Activated naive CD4-positive, alpha-beta T cell treated with anti-CD3 and anti-CD28 coated beads, Interleukin-2, amount 10 ng/mL, durations not matched to agents 7 days and 5 days (primary cell): ENCODE measurements around the gene CTBP2.

Experiments
- CTCF ChIA-PET: fragments of 350-600 bp; sonication (Branson Sonifier 250); formaldehyde crosslinking; loops from one replicate; lab custom pipeline; 2021; ENCODE audit warnings: antibody characterized with exemption; lab: Charles Lee
- DNase-seq: peaks from one replicate; pipeline ENCODE4 v3.0.0-alpha.2; 2020
- H3K27ac Mint-ChIP-seq: one replicate; pipeline ENCODE4 v1.8.0; 2021; ENCODE audit warnings: mild to moderate bottlenecking, moderate library complexity, mixed read lengths
- H3K27me3 Mint-ChIP-seq: one replicate; pipeline ENCODE4 v1.8.0; 2021; ENCODE audit warnings: mild to moderate bottlenecking, mixed read lengths
- H3K36me3 Mint-ChIP-seq: one replicate; pipeline ENCODE4 v1.8.0; 2021; ENCODE audit warnings: mixed read lengths
- H3K4me1 Mint-ChIP-seq: one replicate; pipeline ENCODE4 v1.8.0; 2021; ENCODE audit warnings: mixed read lengths
- H3K4me3 Mint-ChIP-seq: one replicate; pipeline ENCODE4 v1.8.0; 2021; ENCODE audit warnings: mild to moderate bottlenecking, moderate library complexity, mixed read lengths
- H3K9me3 Mint-ChIP-seq: one replicate; pipeline ENCODE4 v1.8.0; 2021; ENCODE audit warnings: mixed read lengths

CTBP2 gene

DNA sequence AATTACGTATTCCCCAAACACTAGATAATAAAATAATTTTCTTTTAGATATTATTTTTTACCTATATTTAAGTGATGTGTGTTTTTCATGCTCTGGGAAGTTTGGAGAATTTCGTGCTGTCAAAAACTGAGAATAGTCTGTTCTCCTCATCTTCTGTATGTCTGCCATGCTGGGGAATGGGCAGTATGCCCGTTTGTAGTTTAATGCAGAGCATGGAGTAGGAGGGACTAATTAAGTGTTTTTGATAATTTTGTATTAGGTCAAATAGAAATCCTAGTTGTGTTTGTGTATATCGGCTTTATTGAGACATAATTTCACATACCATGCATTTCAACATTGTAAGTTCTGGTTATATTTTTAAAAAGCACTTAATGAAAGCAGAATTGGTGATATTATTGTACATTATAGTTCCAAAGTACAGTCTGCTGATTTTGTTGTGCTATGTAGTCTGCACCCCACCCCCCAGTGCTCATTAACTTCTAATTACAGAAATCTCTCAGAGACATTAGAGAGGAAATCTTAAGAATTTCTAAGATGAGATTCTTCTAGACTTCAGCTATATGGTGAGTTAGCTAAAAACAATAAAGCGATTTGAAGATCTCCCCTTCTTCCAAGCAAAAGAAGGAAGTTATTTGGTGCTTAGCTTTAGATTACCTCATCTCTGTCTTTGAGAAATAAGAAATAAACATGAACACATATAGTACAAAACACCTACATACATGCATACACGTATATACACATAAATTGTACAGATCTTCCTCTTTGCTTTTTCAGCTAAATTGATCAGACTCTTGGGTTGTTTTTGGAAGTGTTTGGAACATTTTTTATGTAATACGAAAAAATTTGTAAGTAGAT is 196.3 kb downstream of the CTBP2 start:
- CTCF ChIA-PET, result no interaction called here
- Mint-ChIP-seq H3K36me3 (peaks cover 20% of the 10 kb centered on the region), H3K27ac (no peak overlapping the region), H3K9me3 (no peaks in the 10 kb centered on the region), H3K27me3 (no peaks in the 10 kb centered on the region), H3K4me3 (no peak overlapping the region), H3K4me1 (peaks cover 13% of the 10 kb centered on the region)
- no peak for DNase-seq

DNA sequence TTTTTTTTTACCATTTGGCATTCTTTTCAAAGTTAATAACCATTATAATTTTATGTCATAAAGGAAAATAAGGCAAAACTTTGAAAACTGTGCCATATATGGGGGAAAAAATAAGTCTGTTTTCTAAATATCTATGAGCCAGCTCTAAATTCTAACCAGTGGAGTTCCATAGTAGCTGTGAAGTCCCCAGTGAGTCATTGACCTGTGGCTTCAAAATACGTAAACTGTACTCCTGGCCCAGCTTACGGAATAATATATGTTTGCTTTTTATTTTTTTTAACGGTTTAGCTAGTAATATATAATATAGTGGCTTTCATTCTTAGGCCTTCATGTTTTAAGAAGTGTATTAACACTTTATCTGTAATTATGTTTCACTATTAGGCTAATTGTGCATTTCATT is 197.9 kb downstream of the CTBP2 start:
- peaks cover 12% of the 10 kb centered on the region for H3K36me3 Mint-ChIP-seq
- DNase-seq, result no peak
- H3K4me1 Mint-ChIP-seq, result peaks cover 17% of the 10 kb centered on the region
- no peaks in the 10 kb centered on the region for H3K27me3 Mint-ChIP-seq
- CTCF ChIA-PET, result interaction anchor here (1.2 kb wide), 1 partner anchor 15 kb away, joined by 3 read pairs; no protein-coding TSS in a partner anchor
- no peak overlapping the region for H3K4me3 Mint-ChIP-seq
- H3K9me3 Mint-ChIP-seq, result no peaks in the 10 kb centered on the region
- H3K27ac Mint-ChIP-seq, result no peak overlapping the region

DNA sequence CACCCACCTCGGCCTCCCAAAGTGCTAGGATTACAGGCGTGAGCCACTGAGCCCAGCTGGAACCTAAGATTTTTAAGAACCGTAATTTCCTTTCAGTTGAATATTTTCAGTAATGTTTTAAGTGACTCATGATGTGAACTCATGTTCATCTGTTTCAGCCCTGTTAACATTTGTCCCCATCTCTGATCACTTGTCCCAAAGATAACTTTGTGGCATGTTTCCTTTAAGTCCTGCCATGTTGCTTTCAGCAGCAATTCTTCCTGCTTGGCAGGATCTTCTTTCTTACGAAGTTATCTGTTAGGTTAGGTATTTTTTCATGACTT is 199.2 kb downstream of the CTBP2 start:
- Mint-ChIP-seq H3K36me3 (peaks cover 8% of the 10 kb centered on the region), H3K9me3 (no peaks in the 10 kb centered on the region), H3K4me3 (no peak overlapping the region), H3K27ac (peak overlapping the region; percentile 33), H3K4me1 (peaks cover 18% of the 10 kb centered on the region), H3K27me3 (no peaks in the 10 kb centered on the region)
- DNase-seq, result no peak
- CTCF ChIA-PET, result interaction anchor here (0.6 kb wide), 1 partner anchor 431 kb away, joined by 3 read pairs; no protein-coding TSS in a partner anchor

DNA sequence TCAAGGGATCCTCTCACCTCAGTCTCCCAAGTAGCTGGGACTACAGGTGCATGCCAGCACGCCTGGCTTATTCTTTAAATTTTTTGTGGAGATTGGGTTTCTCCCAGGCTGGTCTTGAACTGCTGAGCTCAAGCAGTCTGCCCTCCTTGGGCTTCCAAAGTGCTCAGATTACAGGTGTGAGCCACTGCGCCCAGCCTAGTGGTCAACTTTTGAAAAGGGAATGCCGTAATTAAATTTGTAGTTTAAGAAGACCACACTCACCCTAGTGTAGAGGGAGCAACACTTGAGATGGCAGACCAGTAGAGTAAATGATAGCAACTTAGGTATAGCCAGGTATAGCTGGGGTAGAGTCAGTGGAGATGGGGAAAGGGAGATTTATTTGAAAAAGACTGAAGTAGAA is 200.8 kb downstream of the CTBP2 start:
- Mint-ChIP-seq H3K27me3 (no peaks in the 10 kb centered on the region), H3K9me3 (no peaks in the 10 kb centered on the region), H3K36me3 (peaks cover 8% of the 10 kb centered on the region), H3K4me3 (no peak overlapping the region), H3K27ac (no peak overlapping the region), H3K4me1 (peaks cover 26% of the 10 kb centered on the region)
- CTCF ChIA-PET, result no interaction called here
- DNase-seq, result no peak

DNA sequence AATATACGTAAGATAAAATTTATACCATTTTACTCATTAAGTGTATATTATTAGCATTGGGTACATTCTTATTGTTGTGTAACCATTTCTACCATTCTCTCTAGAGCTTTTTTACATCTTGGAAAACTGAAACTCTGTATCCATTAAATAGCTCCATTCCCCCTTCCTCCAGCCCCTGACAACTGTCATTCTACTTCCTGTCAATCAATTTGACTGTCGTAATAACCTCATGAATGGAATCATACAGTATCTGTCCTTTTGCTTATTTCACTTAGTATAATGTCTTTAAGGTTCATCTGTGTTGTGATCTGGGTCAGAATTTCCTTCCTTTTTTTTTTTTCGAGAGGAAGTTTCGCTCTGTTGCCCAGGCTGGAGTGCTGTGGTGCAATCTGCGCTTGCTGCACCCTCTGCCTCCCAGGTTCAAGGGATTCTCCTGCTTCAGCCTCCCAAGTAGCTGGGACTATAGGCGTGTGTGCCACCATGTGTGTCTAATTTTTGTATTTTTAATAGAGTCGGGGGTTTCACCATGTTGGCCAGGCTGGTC is 202.9 kb downstream of the CTBP2 start:
- no peak overlapping the region for H3K27ac Mint-ChIP-seq
- CTCF ChIA-PET, result interaction anchor here (0.7 kb wide), 1 partner anchor 308 kb away, joined by 3 read pairs; no protein-coding TSS in a partner anchor
- peaks cover 31% of the 10 kb centered on the region for H3K4me1 Mint-ChIP-seq
- H3K36me3 Mint-ChIP-seq, result peaks cover 12% of the 10 kb centered on the region
- no peak for DNase-seq
- no peaks in the 10 kb centered on the region for H3K9me3 Mint-ChIP-seq
- no peak overlapping the region for H3K4me3 Mint-ChIP-seq
- no peaks in the 10 kb centered on the region for H3K27me3 Mint-ChIP-seq

DNA sequence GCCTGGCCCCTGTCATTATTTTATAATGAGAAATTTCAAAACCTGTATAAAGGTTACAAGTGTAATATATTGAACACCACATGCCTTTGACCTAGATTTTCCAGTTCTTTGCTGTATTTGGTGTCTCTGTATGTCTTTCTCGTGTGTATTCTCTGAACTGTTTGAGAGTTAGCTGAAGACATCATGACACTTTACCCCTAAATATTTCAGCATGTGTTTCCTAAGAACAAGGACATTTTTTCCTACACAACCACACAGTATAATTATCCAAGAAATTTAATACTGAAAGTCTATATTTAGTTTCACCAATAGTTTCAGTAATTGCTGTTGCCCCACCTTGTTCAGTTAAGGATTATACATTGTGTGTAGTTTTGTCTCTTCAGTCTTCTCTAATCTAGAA is 203.6 kb downstream of the CTBP2 start:
- Mint-ChIP-seq H3K4me3 (no peak overlapping the region), H3K9me3 (no peaks in the 10 kb centered on the region), H3K4me1 (peaks cover 31% of the 10 kb centered on the region), H3K27me3 (no peaks in the 10 kb centered on the region), H3K36me3 (peaks cover 12% of the 10 kb centered on the region), H3K27ac (no peak overlapping the region)
- DNase-seq, result no peak
- CTCF ChIA-PET, result no interaction called here

DNA sequence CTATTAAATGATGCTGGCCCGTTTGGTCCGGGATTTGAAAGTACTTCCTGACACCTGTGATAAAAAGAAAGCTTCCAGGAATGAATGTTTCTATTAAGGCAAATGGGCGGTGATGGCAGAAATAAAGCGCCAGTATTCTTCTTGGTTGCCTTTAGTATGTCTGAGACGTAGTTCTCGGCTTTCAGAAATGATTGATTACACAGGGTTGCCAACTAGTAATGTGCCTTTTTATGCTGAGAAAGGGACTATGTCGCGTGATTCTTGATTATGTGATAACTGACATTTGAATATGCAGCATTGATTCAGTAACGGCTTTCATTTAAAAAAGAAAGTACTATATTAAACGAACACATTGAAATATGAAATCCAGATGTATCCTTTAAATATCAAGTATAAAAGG is 204.5 kb downstream of the CTBP2 start:
- no peak for DNase-seq
- CTCF ChIA-PET, result no interaction called here
- H3K4me3 Mint-ChIP-seq, result no peak overlapping the region

DNA sequence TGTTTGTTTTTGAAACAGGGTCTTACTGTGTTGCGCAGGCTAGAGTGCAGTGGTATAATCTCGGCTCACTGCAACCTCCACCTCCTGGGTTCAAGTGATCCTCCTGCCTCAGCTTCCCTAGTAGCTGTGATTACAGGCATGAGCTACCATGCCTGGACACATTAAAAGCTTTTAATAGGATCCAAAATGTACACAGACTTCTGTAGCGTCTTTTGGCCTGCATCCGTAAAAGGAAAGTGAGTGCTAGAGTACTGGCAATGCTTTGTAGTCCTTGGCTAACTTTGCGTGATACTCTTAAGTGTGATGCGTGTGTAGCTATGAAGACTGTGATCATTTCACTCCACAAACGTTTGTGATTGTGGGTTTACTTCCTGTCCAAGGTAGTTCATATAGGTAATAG is 205.1 kb downstream of the CTBP2 start:
- Mint-ChIP-seq H3K27ac (peak overlapping the region; percentile 58), H3K9me3 (no peaks in the 10 kb centered on the region), H3K36me3 (peaks cover 9% of the 10 kb centered on the region), H3K4me3 (no peak overlapping the region), H3K4me1 (peaks cover 24% of the 10 kb centered on the region), H3K27me3 (no peaks in the 10 kb centered on the region)
- no peak for DNase-seq
- CTCF ChIA-PET, result no interaction called here

More for the DNA sequence above, 204.5 kb downstream of the CTBP2 start:
- Mint-ChIP-seq H3K9me3 (no peaks in the 10 kb centered on the region), H3K27ac (no peak overlapping the region), H3K27me3 (no peaks in the 10 kb centered on the region), H3K36me3 (peaks cover 9% of the 10 kb centered on the region), H3K4me1 (peaks cover 27% of the 10 kb centered on the region)

DNA sequence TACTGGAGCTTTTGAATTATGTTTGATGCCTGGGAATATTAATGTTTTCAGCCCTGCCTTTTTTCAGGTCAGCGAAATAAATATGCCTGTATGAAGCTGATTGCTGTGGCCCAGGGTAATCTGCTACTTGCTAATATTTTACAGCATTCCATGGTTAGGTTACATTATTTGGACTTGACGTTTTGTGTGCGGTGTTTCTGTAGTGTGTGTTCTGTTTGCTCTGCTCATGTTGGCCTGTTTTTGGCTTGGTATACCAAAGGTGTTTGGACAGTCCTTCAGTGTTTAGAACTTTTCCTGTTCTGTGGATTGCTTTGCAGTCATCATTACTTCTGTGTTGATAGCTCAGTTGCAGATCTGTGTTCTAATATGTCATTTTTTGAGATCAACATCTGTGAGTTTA is 206.9 kb downstream of the CTBP2 start:
- Mint-ChIP-seq H3K4me3 (no peak overlapping the region), H3K36me3 (peaks cover 12% of the 10 kb centered on the region), H3K9me3 (no peaks in the 10 kb centered on the region), H3K4me1 (peaks cover 16% of the 10 kb centered on the region), H3K27me3 (no peaks in the 10 kb centered on the region), H3K27ac (peak overlapping the region; percentile 47)
- CTCF ChIA-PET, result no interaction called here
- DNase-seq, result no peak

DNA sequence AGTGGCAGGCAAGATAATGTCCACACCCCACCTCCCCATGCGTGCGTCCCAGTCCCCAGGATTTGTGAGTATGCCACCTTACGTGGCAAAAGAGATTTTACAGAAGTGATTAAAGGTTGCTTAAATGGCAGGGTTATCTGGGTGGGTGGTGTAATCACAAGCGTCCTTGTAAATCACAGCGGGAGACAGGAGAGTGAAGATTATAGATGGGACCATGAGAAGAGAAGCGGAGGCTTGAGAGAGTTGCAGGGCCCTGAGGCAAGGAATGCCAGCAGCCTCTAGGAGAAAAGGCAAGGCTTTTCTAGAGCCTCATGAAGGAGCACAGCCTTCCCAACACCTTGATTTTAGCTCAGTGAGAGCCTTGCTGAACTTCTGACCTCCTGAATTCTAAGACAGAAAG is 208.2 kb downstream of the CTBP2 start:
- CTCF ChIA-PET, result no interaction called here
- H3K36me3 Mint-ChIP-seq, result peaks cover 13% of the 10 kb centered on the region

DNA sequence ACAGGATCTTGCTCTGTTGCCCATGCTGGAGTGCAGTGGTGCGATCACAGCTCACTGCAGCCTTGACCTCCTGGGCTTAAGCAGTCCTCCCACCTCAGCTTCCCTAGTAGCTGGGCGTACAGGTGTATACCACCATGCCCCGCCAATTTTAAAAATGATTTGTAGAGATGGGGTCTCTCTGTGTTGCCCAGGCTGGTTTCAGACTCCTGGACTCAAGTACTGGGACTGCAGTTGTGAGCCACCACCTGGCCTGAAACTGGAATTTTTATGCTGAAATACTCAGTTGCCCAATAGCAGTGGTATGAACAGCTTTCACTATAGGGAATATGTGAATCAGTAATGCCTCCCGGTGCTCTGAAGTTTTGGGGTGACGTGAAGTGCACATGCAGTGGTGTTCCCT is 210.8 kb downstream of the CTBP2 start:
- H3K27me3 Mint-ChIP-seq, result no peaks in the 10 kb centered on the region
- peaks cover 15% of the 10 kb centered on the region for H3K36me3 Mint-ChIP-seq
- CTCF ChIA-PET, result no interaction called here
- H3K9me3 Mint-ChIP-seq, result no peaks in the 10 kb centered on the region
- peaks cover 5% of the 10 kb centered on the region for H3K4me1 Mint-ChIP-seq
- no peak overlapping the region for H3K4me3 Mint-ChIP-seq
- no peak for DNase-seq
- H3K27ac Mint-ChIP-seq, result no peak overlapping the region

More for the DNA sequence above, 208.2 kb downstream of the CTBP2 start:
- no peak overlapping the region for H3K4me3 Mint-ChIP-seq
- no peaks in the 10 kb centered on the region for H3K9me3 Mint-ChIP-seq
- no peak overlapping the region for H3K27ac Mint-ChIP-seq
- peaks cover 13% of the 10 kb centered on the region for H3K4me1 Mint-ChIP-seq
- no peaks in the 10 kb centered on the region for H3K27me3 Mint-ChIP-seq
- no peak for DNase-seq

DNA sequence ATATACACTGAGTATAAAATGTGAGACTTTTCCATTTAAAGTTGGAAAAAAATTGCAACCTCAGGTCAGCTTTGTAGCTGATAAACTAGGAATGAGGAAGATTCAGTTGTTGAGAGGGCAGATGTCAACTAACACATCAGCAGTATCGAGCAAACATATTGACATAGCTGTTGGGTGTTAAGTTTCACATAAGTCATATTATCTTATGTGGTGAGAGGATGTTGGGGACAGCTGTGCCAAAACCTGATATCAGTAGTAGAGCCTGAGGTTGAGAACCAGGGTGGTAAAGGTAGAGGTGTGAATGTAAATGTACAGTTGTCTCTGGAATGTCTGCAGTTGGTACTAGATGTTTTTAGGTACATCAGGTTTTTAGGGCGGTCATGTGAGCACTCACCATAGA is 213.4 kb downstream of the CTBP2 start:
- H3K36me3 Mint-ChIP-seq, result peaks cover 15% of the 10 kb centered on the region
- no peaks in the 10 kb centered on the region for H3K27me3 Mint-ChIP-seq
- CTCF ChIA-PET, result interaction anchor here (0.6 kb wide), 1 partner anchor 16 kb away, joined by 3 read pairs; no protein-coding TSS in a partner anchor
- no peak for DNase-seq
- peaks cover 3% of the 10 kb centered on the region for H3K4me1 Mint-ChIP-seq
- no peaks in the 10 kb centered on the region for H3K9me3 Mint-ChIP-seq
- H3K4me3 Mint-ChIP-seq, result no peak overlapping the region
- H3K27ac Mint-ChIP-seq, result no peak overlapping the region

DNA sequence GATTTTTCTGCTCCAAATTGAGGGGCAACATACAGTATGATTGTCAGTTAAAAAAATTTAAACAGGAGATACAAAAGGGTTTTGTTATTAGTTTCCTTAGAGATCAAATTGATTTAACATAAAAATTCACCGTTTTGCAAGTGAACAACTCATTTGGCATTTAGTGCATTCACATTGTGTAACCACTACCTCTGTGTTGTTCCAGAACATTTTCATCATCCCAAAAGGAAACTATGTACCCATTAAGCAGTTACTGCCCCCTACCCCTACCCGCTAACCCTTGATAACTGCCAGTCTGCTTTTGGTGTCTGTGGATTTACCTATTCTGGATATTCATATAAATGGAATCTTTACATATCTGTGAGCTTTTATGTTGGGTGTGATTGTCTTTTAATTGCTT is 215.4 kb downstream of the CTBP2 start:
- no peak overlapping the region for H3K27ac Mint-ChIP-seq
- no peaks in the 10 kb centered on the region for H3K27me3 Mint-ChIP-seq
- H3K9me3 Mint-ChIP-seq, result no peaks in the 10 kb centered on the region
- H3K4me1 Mint-ChIP-seq, result peaks cover 5% of the 10 kb centered on the region
- no peak overlapping the region for H3K4me3 Mint-ChIP-seq
- CTCF ChIA-PET, result no interaction called here
- peaks cover 16% of the 10 kb centered on the region for H3K36me3 Mint-ChIP-seq
- no peak for DNase-seq

DNA sequence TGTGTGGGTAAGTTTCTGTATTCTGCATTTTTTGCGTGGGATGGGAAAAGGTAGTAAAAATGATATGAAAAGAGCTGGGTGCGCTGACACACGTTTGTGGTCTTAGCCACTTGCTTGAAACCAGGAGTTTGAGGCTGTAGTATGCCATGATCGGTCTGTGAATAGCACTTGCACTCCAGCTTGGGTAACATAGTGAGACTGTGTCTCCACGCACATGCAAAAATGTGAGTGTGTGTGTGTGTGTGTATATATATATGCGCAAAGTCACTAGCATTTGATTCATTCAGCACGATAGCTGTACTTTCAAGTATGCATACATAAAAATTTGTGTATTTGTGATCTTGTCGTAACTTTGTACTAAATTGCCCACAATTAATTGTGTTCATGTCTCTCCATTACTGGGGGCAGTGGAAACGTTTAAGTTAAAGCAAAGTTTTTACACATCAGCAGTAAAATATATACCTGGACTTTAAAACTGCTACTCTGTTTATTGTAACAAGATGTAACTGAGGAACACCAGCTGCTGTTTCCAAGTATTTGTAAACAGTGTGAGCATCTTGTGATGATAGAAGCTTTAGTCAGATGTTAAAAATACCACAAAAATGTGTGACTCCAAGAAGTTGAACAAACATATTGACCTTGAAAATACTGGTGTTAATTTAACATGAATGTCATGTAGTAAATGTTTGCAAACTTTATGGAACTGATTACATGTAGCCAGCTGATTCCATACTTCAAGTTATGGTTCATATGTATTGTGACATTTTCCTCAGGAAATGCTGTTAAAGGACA is 216.9 kb downstream of the CTBP2 start:
- Mint-ChIP-seq H3K4me1 (peaks cover 5% of the 10 kb centered on the region), H3K9me3 (no peaks in the 10 kb centered on the region), H3K27me3 (no peaks in the 10 kb centered on the region), H3K27ac (no peak overlapping the region), H3K36me3 (peaks cover 10% of the 10 kb centered on the region), H3K4me3 (no peak overlapping the region)
- CTCF ChIA-PET, result interaction anchor here (1.2 kb wide), 1 partner anchor 43 kb away, joined by 5 read pairs; no protein-coding TSS in a partner anchor
- DNase-seq, result no peak
